Activated gamma-delta T cell treated with Interleukin-2 at 50 U/mL for 16 hours (primary cell): ENCODE measurements around the gene METTL26.
"Not testable (repeated sequence)": the region's sequence is repeated elsewhere in the genome, so short reads cannot be mapped to it uniquely, and the experiment has no call there.

Source experiments
- DNase-seq: peaks from one replicate; pipeline ENCODE4 v3.0.0-alpha.2; 2020

Gene METTL26

DNA sequence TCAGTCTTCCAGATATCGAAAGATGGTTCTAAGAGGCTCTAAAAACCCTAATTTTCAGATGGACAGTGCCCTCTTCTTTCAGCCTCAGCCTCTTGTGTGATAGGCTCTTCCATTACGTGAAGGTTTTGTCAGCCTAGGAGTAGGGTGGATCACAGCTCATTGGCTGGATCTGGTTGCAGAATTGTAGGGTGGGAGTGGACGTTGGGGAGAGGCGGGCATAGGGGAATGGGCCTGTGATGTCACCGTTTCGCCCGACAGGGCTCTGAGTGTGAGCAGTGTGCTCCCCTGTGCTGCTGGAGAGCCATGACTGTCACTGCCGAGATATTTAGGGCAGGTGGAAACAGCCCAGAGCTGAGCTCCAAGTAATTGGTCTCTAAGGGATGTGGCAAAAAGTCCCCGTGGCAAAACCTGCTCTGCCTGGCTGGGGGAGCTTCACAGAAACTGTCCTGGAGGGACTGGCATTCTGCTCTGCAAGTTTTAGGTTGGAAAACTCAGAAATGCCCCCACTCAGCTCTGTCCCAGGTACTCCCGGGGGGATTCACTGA is 11.5 kb downstream of the METTL26 start:
- no peak for DNase-seq

DNA sequence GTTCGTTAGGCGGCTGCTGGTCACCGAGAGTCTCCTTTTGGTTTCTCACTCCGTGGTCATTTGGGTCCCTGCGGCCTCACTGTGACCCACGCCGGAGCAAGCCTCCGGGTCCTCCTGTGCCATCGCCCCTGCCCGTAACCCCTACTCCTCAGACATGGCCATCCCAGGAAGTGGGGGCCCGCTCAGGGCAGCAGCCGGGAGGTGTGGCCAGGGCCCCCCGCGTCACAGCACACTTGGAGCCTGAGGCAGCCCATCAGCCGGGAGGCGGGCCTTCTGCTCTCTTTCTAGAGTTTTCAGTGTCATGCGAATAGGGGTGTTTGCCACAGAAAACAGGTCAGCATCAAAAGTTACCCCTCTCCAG is 13.2 kb downstream of the METTL26 start:
- no peak for DNase-seq

DNA sequence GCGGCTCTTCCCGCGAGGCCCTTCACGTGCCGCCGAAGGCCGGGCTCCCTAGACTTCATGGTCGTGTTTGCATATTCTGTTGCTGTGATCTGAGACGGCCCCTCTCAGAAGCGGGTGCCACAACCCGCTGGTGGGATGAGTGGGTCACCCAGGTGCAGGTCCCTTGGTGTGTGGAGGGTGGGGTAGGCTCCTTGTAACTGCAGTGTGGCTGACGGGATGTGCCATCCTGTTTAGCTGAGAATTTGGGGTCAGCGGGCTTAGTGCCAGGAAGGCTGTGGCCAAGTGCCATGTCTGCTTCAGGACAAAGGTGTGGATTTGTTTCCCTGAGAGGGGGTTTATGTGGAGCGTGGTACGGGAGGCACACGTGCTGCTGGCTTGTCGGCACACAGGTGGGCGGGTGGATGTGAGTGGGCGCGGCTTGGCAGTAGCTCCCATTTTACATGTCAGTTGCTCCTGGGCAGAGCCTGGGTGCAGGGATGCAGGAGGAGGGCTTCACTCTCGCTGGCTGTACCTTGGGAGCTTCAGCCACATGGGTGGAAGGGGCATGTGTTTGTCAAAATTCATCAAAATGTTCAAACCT is 14.5 kb downstream of the METTL26 start:
- no peak for DNase-seq

DNA sequence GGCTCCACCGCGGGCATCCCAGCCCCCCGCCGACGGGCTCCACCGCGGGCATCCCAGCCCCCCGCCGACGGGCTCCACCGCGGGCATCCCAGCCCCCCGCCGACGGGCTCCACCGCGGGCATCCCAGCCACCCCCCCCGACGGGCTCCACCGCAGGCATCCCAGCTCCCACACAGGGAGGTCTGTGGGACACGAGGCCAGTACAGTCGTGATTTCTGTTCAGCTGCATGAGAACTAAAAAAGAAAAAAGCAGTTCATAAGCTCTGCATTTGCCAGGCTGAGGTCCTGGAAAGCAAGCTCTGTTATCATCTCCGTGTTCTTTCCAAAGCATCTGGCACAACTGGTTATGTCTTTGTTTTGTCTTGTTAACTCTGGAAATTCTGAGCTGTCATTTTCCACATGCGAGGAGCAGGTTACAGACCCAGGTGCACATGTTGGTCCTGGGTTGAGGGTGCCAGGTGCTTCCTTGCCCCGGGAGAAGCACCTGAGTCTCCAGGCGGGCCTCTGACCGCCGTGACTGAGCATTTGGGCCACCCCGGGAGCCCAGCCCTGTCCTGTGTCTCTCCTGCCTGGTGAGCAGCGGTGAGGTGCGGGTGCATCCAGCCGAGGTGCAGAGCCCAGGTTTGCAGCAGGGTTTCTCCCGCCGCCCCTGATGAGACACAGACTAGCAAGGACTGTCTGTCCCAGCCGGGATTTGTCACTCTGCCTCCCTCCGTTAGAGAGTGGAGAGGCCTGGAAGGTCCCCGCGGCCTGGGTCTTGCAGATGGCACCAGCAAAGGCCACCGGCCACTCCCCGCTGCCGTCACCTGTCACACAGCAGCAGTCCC is 15.2 kb downstream of the METTL26 start:
- no peak for DNase-seq

DNA sequence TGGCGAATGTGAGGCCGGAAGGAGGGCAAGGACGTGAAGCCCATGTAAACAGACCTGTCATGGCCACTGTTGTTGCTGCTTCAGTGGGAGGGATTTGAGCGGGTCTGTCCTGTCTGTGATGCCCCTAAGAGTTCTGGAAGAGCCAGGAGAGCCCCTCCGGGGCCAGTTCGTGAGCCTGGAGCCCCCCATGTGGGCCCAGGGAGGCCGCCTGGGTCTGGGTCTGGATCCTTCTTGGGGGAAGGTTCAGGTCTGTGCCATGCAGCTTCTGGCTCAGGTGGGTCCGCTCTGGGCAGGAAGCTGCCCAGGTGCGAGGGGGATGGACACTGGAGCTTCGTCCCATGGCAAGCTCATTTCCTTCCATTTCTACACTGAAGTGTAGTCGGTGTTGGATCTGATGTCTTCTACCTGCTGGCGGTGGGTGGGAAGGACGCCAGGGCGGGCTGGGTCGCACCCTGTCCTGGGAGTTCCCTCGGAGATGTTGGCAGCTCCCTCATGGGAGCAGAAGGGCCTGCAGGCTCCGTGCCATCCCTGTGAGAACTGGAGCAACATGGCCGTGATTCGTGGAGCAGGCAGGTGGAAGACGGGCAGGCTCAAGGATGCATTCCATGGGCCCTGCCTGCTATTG is 16.5 kb downstream of the METTL26 start:
- no peak for DNase-seq

DNA sequence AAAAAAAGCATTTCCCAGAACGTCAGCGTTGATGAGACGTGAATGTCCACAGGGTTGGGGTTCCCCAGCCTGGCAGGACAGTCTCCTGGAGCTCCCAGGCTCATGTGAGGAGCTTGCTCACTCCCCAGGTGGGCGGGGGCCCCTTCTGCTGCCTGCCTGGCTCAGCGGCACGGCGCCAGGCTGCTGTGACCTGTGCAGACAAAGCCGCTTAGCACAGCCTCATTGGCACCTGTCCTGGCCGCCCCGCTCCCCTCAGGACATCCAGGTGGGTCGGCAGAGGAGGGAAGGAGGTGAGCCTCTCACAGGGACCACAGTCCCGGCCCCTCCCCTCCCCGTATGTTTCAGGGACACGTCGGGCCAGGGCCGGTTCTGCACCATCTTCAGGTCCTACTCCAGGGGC is 18.2 kb downstream of the METTL26 start:
- DNase-seq: no peak

DNA sequence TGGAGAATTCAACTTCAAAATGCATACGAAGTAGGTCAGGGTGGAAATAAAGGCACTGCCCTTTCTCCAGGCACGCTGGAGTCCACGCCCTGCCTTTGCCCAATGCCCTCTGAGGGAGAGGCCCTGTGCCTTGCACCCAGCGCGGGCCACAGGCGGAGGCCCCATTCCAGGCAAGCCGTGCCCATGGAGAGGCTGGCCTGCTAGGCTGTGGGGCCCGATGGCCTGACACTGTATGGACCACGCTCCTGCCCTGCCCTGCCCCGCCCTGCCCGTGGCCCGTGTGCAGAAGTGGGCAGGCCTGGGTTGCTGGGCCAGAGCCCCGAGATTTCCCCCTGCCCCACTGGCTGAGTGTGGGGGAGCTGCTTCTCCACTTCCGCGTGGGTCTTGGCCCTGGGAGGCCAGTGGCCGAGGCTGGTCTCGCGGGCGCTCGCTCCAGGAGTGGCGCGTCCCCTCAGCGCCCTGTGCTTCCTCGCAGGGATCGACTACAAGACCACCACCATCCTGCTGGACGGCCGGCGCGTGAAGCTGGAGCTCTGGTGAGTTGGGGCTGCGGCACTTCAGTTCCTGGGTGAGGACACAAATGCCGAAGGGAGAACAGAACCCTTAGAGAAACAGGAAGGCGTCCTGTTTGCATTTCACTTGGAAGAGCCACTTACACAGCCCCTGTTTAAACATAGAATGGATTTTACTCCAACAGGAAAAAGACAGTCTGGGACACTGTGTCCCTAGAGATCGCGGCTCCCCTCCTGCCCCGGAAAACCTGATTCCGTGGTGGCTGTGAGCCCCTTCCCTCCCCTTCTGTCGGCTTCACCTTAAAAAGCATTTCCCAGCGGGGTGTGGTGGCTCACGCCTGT is 19.1 kb downstream of the METTL26 start:
- no peak for DNase-seq

DNA sequence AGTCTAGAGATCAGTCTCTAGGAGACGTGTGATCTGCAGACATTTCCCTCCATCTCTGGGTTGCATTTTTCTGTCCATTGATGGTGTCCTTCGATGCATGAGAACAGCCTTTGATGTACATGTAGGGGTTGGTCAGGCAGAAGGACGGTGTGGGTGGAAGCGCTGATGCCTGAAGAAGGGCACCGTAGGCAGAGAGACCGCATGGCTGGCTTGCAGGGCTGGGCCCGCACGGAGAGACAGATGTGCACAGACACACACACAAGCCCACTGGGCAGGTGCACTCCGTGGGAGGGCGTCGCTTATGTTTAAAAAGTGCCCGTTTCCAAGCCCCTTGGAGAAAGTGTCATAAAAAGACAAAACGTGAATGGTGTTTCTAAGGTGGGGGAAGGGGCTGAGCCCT is 21.0 kb downstream of the METTL26 start:
- DNase-seq: no peak

DNA sequence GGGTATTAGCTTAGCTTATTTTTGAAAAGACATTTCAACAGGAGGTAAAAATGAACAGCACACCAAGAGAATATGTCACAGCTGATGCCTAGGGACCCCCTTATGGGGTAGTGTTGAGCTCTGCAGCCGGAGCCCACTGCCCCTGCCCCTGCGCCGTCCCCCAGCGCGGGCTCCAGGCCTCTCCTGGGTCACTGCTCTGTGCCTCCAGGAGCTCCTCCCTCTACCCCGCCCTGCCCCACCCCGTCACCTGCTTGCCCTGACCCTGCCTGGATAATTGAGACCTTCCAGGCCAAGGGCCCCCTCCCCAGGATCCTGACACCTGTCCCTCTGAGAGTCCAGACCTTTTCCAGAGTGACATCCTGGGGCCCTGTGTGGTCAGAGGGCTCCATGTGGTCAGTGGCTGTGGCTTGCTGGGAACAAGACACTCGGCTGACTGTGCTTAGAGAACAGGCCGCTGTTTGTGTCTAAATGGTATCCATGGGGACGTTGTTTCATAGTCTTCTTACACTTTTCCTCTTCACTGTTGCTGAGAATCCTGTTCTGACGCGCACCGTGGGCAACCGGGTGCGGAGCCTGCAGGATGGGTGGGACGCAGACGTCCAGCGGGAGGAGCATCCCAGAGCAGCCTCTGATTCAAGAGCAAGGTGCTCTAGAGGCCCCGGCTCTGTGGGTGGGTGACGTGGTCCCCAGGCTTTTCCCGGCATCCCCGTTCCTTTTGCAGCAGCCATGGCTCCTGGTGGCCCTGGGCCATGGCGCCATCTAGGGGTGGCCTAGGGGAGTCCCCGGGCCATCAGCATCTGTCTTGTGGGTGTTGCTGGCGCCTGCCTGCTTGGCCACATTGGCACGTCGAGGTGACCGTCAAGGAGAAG is 25.4 kb downstream of the METTL26 start:
- DNase-seq: peak; percentile 41

DNA sequence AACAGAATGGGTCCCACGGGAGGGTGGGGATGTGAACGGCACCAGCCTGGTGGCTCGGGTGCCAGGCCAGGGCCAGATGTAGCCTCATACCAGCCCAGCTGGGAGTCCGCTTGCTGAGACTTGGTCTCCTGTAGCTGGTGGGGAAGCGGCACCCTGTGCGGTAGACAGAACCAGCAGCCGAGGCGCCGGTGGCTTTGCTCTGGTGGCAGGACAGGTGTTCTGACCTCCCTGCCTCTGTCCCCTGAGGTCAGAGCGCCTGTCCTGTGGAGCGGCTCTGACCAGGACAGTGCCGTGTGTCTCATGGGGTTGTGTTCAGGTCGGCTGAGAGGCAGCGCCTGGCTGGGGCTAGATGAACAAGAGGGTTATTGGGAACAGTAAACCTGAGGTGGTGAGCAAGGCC is 26.1 kb downstream of the METTL26 start:
- no peak for DNase-seq

DNA sequence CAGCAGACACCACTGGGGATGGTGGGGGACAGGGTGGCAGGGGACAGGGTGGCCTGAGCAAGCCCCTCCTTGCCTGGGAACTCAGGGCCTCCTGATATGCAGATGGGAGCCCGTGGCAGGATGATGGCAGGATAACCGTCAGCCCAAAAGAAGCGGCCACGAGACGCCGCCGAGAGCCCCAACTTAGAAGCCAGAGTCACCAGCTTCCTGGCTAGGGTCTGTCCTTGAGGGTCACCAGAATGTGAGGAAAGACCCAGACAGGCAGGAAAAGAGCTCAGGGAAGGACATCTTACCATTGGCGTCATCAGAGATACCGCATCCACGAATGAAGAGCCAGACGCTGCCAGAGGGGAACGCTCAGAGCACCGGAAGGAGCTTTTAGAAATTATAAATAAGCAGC is 26.8 kb downstream of the METTL26 start:
- no peak for DNase-seq

DNA sequence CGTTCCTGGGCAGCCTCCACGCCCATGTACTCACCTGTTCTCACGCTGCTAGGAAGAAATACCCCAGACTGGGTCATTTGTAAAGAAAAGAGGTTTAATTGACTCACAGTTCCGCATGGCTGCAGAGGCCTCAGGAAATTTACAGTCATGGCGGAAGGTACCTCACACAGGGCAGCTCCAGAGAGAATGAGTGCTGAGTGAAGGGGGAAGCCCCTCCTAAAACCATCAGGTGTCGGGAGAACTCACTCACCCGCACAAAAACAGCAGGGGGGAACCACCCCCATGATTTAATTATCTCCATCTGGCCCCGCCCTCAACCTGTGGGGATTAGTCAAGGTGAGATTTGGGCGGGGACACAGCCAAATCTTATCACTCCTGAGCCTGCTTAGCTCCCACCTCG is 28.1 kb downstream of the METTL26 start:
- DNase-seq: no peak

DNA sequence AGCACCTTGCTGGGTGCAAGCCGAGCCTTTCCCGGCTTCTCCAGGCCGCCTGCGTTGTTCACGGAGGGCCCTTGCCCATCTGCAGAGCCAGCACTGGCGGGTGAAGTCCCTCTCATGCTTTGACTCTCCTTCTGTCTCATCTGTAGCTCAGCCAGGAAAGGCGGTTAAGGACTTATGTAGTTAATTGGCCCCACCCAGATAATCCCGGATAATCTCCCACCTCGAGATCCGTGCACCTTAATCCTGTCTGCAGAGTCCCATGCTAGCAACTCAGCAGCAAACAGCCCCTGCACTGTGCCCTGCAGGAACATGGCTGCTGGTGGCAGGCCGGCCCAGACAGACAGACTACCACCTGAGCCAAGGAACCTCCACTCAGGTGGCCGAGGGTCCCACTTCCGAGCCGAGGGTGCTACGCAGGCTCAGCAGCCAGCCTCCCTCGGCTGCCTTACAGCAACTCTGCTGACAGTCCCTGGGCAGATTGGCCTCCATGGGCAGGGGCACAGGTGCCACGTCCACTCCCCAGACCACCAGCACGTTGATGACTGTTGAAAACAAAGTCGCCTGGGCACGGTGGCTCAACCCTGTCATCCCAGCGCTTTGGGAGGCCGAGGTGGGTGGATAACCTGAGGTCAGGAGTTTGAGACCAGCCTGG is 29.3 kb downstream of the METTL26 start:
- DNase-seq: no peak

DNA sequence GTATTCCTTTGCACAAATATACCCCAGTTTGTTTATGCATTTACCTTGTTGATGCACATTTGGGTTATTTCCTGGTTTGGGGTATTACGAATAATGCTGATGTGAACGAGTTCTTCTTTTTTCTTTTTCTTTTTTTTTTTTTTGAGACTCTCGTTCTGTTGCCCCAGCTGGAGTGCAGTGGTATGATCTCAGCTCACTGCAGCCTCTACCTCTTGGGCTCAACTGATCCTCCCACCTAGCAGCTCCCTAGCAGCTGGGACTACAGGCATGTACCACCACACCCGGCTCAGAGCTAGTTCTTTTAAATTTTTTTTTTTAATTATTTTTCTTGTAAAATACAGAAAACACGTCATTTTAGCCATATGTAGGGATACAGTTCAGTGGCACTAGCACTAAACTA is 32.2 kb downstream of the METTL26 start:
- no peak for DNase-seq

DNA sequence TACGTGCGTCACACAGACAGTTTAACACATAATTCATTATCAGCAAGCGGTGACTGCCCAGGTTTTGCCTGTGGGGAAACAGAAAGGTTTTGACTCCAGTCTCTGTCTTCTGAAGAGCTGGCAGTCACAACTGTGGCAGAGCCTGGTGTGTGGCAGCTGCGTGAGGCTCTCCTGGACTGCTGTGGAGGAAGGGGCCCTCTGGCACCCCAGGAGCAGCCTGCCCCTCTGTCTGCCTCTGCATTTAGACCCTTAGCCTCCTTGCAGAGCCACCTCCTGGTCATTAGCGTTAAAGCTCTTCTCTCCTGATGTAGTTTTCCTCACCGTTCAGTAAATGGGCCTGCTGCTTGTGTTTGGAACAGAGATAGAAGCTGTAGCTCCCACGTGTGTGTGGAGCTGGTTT is 35.3 kb downstream of the METTL26 start:
- no peak for DNase-seq

DNA sequence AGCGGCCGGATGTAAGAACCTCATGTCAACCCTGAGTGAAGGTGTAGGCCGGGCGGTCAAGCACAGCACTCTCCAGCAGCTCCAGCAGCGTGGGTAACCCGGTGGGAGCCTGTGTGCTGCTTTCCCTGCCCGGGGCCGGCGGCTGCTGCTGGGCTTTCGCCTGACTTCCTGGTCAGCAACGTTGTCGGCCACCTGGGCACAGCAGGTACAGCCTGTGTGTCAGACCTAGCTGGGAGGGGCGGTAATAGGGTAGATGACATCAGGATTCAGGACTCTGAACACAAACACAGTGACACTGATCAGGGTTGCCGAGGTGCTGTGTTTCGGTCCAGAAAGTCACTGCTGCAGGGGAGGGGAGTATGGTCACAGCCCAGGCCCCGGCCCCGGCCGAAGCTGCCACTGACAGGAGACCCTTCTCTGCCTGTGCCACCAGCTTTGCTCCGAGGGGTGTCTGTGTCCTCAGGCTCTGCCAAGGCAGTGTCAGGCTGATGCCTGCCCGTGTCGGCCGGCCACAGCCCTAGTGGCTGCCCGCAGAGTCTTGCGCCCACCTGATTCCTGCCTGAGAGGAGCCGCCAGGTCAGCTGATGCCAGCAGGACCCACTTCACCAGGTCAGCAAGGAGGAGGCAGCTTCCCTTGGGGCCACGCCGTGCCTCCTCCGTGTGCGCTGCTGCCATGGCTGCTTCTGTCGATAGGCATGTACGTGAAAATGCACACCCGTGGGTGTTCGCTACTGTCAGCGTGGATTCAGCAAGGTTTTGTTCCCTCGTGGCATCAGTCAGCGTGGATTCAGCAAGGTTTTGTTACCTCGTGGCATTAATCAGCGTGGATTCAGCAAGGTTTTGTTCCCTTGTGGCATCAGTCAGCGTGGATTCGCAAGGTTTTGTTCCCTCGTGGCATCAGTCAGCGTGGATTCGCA is 37.0 kb downstream of the METTL26 start:
- no peak for DNase-seq

DNA sequence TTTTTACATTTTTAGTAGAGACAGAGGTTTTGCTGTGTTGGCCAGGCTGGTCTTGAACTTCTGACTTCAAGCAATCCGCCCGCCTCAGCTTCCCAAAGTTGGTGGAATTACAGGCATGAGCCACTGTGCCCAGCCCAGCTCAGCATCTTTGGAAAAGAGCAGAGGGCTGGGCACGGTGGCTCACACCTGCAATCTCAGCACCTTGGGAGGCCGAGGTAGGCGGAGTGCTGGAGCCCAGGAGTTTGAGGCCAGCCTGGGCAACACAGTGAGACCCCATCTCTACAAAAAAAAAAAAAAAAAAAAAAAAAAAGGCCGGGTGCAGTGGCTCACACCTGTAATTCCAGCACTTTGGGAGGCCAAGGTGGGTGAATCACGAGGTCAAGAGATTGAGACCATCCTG is 38.5 kb downstream of the METTL26 start:
- DNase-seq: not testable (repeated sequence)

DNA sequence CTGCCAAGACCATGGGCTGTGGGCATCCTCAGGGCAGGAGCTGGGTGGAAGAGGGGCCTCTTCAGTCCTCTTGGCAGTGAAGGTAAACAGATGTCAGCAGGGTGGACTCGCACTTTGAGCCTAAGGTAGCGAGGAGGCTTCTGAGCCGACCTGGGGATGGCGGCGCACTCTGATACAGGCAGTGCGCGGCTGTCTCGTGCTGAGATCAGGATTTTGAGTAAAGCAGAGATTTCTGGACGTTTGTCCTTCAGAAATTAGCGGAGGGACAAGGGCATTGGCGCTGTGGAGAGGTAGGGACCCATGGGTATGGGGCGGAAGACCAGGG is 39.4 kb downstream of the METTL26 start:
- no peak for DNase-seq

DNA sequence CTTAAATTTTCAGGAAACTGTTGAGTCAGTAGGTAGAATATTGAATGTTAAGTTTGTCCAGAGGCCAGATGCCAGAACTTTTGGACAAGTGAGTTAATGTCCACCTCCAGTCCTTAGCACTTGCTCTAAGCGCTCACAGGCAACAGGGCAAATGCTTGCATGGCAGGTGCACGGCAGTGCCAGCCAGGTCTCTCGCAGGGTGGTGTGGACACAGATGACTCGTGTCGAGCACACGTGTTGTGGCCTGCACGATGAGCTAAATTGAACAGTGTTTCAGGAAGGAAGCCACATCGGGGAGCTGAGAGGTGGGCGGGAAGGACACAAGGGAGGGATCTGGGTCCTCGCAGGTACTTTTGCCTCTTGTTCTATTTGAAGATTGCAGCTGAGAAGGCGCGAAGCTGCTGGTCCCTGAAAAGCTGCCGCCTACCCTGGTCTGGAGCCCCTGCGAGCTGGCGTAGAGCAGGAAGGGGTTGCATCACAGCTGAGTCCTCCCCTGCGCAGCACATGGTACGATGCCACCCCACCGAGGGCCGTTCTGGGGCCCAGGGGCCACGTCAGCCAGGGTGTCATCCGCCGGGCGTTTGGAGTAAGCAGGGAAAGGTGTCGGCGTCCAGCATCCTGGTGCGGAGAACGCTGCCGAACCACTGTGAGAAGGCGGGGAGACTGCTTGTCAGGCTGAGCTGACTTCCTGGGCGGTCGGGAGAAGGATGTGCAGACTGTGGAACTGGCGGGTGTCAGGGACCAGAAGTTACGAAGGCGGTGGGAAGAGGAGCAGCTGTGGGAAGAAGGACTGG is 40.0 kb downstream of the METTL26 start:
- DNase-seq: no peak

DNA sequence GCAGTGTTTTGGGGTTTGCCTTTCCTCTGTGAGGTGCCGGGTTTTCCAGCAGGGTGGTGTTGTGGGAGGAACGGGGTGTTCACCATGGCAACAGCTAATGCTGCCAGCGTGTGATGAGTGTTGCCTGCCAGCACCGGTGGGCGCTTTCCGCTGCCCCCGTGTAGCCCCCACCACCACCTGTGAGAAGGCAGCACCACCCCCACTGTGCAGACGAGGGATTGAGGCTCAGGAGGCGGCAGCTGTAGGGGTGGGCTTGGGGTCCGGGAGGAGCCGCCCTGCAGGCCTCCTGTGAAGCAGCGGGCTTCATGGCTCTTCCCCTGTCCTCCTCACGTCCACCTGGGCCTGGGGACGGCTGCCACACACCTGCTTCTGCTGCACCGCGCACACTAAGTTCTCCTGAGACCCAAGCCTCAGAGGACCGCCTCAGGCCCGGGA is 41.0 kb downstream of the METTL26 start:
- no peak for DNase-seq
